HCT116 (cell line): ENCODE results near the gene GGA2.

ENCODE experiments used
- CTCF ChIP-seq, 3 experiments: fragments of 200-600 bp in 1 of 3; sonication (generic) in 1 of 3; IDR thresholded peaks in 2 of 3; conservative IDR thresholded peaks in 1 of 3; 2 replicates each; pipeline ENCODE4 v1.5.1; 2012 to 2017; ENCODE audit warnings: low read depth in 2 of 3, low read length in 2 of 3, antibody characterized with exemption in 1 of 3, borderline replicate concordance in 1 of 3, control low read depth in 1 of 3, mild to moderate bottlenecking in 1 of 3, mixed read lengths in 1 of 3, mixed run types in 1 of 3, moderate library complexity in 1 of 3; ENCODE audit not compliant: insufficient read depth in 1 of 3
- EZH2phosphoT487 ChIP-seq: fragments of 200-600 bp; IDR thresholded peaks from 2 replicates; pipeline ENCODE4 v1.6.1; 2018; ENCODE audit warnings: antibody characterized with exemption, borderline replicate concordance
- POLR2AphosphoS5 ChIP-seq: IDR thresholded peaks from 2 replicates; pipeline ENCODE4 v1.6.1; 2011; ENCODE audit warnings: mild to moderate bottlenecking, low read depth, low read length, moderate library complexity
- ZFX ChIP-seq: fragments of 450-650 bp; IDR thresholded peaks from 2 replicates; pipeline ENCODE4 v1.6.1; 2017

GRCh38 chr16:23535901-23536300 is 25.6 kb upstream of the GGA2 start:
- TF ChIP-seq EZH2phosphoT487 = no peak
- TF ChIP-seq CTCF (IDR thresholded peaks at IDR 0.05 in 2 of 3, conservative IDR thresholded peaks at IDR 0.05 in 1 of 3; ENCODE audit: borderline replicate concordance in 1 of 3, insufficient read depth in 1 of 3, low read depth in 2 of 3, low read length in 2 of 3) = no peak
- TF ChIP-seq ZFX = no peak
- no peak for TF ChIP-seq POLR2AphosphoS5
